GM12878 (cell line): ENCODE results near the gene AP4B1. TPM values are rescaled to one million over a fixed set of nuclear protein-coding genes. Genes with fewer than 3 reads are reported as not detected.

Source experiments
- ATAC-seq: fragments of 200-7000 bp; cut with Tn5 transposase; 3 replicates; pipeline ENCODE4 v1.9.1; 2020; ENCODE audit warnings: mild to moderate bottlenecking, moderate library complexity
- BruUV-seq: library from RNA; stranded (reverse); fragments of 400-500 nt; replicated peaks from 2 replicates; lab custom pipeline; 2021; lab: Mats Ljungman, UMichigan
- CTCF ChIA-PET: fragments of 300-600 bp; sonication (Branson Sonifier 250); formaldehyde crosslinking; extraction: SDS; loops from one replicate; lab custom pipeline; 2021; ENCODE audit warnings: inconsistent platforms; lab: Yijun Ruan, JAX
- POLR2A ChIA-PET: fragments of 350-600 bp; formaldehyde crosslinking; extraction: SDS; loops from one replicate; lab custom pipeline; 2021; ENCODE audit warnings: inconsistent platforms; lab: Charles Lee
- RAD21 ChIA-PET: fragments of 300-600 bp; sonication (Branson Sonifier 250); formaldehyde crosslinking; loops from one replicate; lab custom pipeline; 2023; ENCODE audit warnings: antibody characterized with exemption; ENCODE audit not compliant: unreplicated experiment; lab: Charles Lee
- SMC1A ChIA-PET: fragments of 300-600 bp; sonication (Branson Sonifier 250); formaldehyde crosslinking; loops from one replicate; lab custom pipeline; 2023; ENCODE audit not compliant: unreplicated experiment, uncharacterized antibody; lab: Charles Lee
- DNase-seq: peaks from one replicate; pipeline ENCODE4 v3.0.0-alpha.2; 2011; ENCODE audit warnings: low read depth, low spot score
- FAIRE-seq: peaks from 3 replicates; lab custom pipeline; 2011; peaks lifted over from hg19 to GRCh38; lab: Jason Lieb, UNC
- H2AFZ ChIP-seq: 2 replicates; pipeline ENCODE4 v1.6.0; 2011; ENCODE audit warnings: low read depth, low read length, control low read depth; ENCODE audit not compliant: control insufficient read depth
- H3K27ac ChIP-seq: 2 replicates; pipeline ENCODE4 v1.5.1; 2011; ENCODE audit warnings: control low read depth; ENCODE audit not compliant: control insufficient read depth, insufficient read depth
- H3K27me3 ChIP-seq, 2 experiments: replicated peaks in 1 of 2; 2 replicates each; pipeline versions ENCODE4 v1.6.0 to v1.6.1; 2011; ENCODE audit warnings: low read length in 1 of 2; ENCODE audit not compliant: control insufficient read depth in 2 of 2, insufficient read depth in 2 of 2
- H3K36me3 ChIP-seq, 2 experiments: 2 replicates each; pipeline ENCODE4 v1.5.1; 2011; ENCODE audit warnings: low read length in 1 of 2; ENCODE audit not compliant: control insufficient read depth in 2 of 2, insufficient read depth in 2 of 2
- H3K4me1 ChIP-seq: 2 replicates; pipeline ENCODE4 v1.6.1; 2011; ENCODE audit warnings: mild to moderate bottlenecking, low read length, moderate library complexity, mixed read lengths; ENCODE audit not compliant: control insufficient read depth, insufficient read depth
- H3K4me2 ChIP-seq: 2 replicates; pipeline ENCODE4 v1.6.0; 2011; ENCODE audit warnings: control low read depth; ENCODE audit not compliant: control insufficient read depth, insufficient read depth
- H3K4me3 ChIP-seq: fragments of 200-600 bp; sonication (generic); 2 replicates; pipeline ENCODE4 v1.5.1; 2016
- H3K79me2 ChIP-seq: 2 replicates; pipeline ENCODE4 v1.6.0; 2011; ENCODE audit warnings: low read length; ENCODE audit not compliant: control insufficient read depth, insufficient read depth
- H3K9ac ChIP-seq: 2 replicates; pipeline ENCODE4 v1.8.0; 2011; ENCODE audit warnings: low read length, control low read depth, mixed read lengths; ENCODE audit not compliant: control insufficient read depth, insufficient read depth
- H3K9me3 ChIP-seq: replicated peaks from 3 replicates; pipeline ENCODE4 v1.5.1; 2011; ENCODE audit warnings: mild to moderate bottlenecking, low read length; ENCODE audit not compliant: control insufficient read depth, insufficient read depth
- H4K20me1 ChIP-seq: 2 replicates; pipeline ENCODE4 v1.6.0; 2011; ENCODE audit not compliant: control insufficient read depth, insufficient read depth
- CEBPB ChIP-seq, 2 experiments: fragments of 150-350 bp in 1 of 2; IDR thresholded peaks; 2 replicates each; pipeline ENCODE4 v1.6.1; 2012 to 2014; ENCODE audit warnings: low read depth in 2 of 2, low read length in 2 of 2, borderline replicate concordance in 1 of 2, inconsistent platforms in 1 of 2
- ETV6 ChIP-seq, 2 experiments: fragments of 450-650 bp in 1 of 2; IDR thresholded peaks in 1 of 2; conservative IDR thresholded peaks in 1 of 2; 2 replicates each; pipeline ENCODE4 v1.6.1; 2014; ENCODE audit warnings: antibody characterized with exemption in 1 of 2, borderline replicate concordance in 1 of 2, low read depth in 1 of 2, mild to moderate bottlenecking in 1 of 2, moderate library complexity in 1 of 2
- FOXM1 ChIP-seq: IDR thresholded peaks from 2 replicates; pipeline ENCODE4 v1.6.1; 2012; ENCODE audit warnings: low read depth, mild to moderate bottlenecking, inconsistent platforms, low read length, moderate library complexity
- IRF4 ChIP-seq: IDR thresholded peaks from 2 replicates; pipeline ENCODE4 v1.6.1; 2011; ENCODE audit warnings: low read depth, low read length
- JUND ChIP-seq: IDR thresholded peaks from 2 replicates; pipeline ENCODE4 v1.6.1; 2012; ENCODE audit warnings: low read depth, mild to moderate bottlenecking, low read length, improper control_type of control experiment, moderate library complexity
- KAT2A ChIP-seq: conservative IDR thresholded peaks from 2 replicates; pipeline ENCODE4 v1.6.1; 2011; ENCODE audit warnings: low read depth, low read length; ENCODE audit not compliant: control insufficient read depth
- MXI1 ChIP-seq: fragments of 150-350 bp; IDR thresholded peaks from 2 replicates; pipeline ENCODE4 v1.6.1; 2011; ENCODE audit warnings: low read depth, mild to moderate bottlenecking, inconsistent platforms, low read length, improper control_type of control experiment
- NBN ChIP-seq: fragments of 450-650 bp; IDR thresholded peaks from 2 replicates; pipeline ENCODE4 v1.6.1; 2016
- NR2C2 ChIP-seq: IDR thresholded peaks from 2 replicates; pipeline ENCODE4 v1.6.1; 2011; ENCODE audit warnings: borderline replicate concordance, low read depth; ENCODE audit not compliant: control insufficient read depth, insufficient read length
- PAX5 ChIP-seq: IDR thresholded peaks from 2 replicates; pipeline ENCODE4 v1.6.1; 2011; ENCODE audit warnings: low read depth, low read length, borderline replicate concordance
- POLR2A ChIP-seq: IDR thresholded peaks from 2 replicates; pipeline ENCODE4 v1.6.1; 2011; ENCODE audit warnings: low read depth, mild to moderate bottlenecking, low read length
- SIN3A ChIP-seq: IDR thresholded peaks from 2 replicates; pipeline ENCODE4 v1.6.1; 2012; ENCODE audit warnings: low read depth, low read length, improper control_type of control experiment
- SRF ChIP-seq, 2 experiments: IDR thresholded peaks; 2 replicates each; pipeline ENCODE4 v1.6.1; 2011; ENCODE audit warnings: low read depth in 2 of 2, low read length in 2 of 2, mild to moderate bottlenecking in 1 of 2, moderate library complexity in 1 of 2
- TCF12 ChIP-seq: IDR thresholded peaks from 2 replicates; pipeline ENCODE4 v1.6.1; 2011; ENCODE audit warnings: low read depth, mild to moderate bottlenecking, low read length
- ZSCAN29 ChIP-seq: fragments of 450-650 bp; IDR thresholded peaks from 2 replicates; pipeline ENCODE4 v1.6.1; 2017; ENCODE audit warnings: mild to moderate bottlenecking, moderate library complexity
- WGBS: methylation state at CpG from one replicate; pipeline ENCODE4 v1.1.6; 2016; ENCODE audit warnings: low lambda C conversion rate; ENCODE audit not compliant: insufficient replicate concordance, insufficient coverage; ENCODE audit errors: missing lambda C conversion rate; 5-methylcytosine and 5-hydroxymethylcytosine counted together
- in situ Hi-C: fragments of 300-500 bp; cut with MboI; formaldehyde crosslinking; loops from 9 replicates; pipeline ENCODE4 v1.14.3; 2018; ENCODE audit warnings: mixed read lengths
- intact Hi-C: fragments of 100-400 bp; cut with micrococcal nuclease; formaldehyde crosslinking; loops from one replicate; pipeline ENCODE4 v1.14.2; 2022; ENCODE audit not compliant: unreplicated experiment
- polyA plus RNA-seq, 11 experiments: library from polyadenylated mRNA; depleted of rRNA in 4 of 11; unstranded in 6 of 11; stranded (reverse) in 5 of 11; fragments of >200 nt; fragmentation: Nextera tagmentation in 4 of 11; fragmentation: Illumina TruSeq in 1 of 11; extraction: Ambion mirVana in 4 of 11; extraction: Trizol in 1 of 11; gene quantifications; 1 replicate in 1 of 11; 2 replicates in 10 of 11; pipeline versions ENCODE4 v1.2.1 to v1.2.3, GENCODE V29; 2011 to 2016; ENCODE audit warnings: inconsistent platforms in 2 of 11, missing spikeins in 2 of 11, low read depth in 1 of 11
- total RNA-seq, 4 experiments: library from RNA; depleted of rRNA in 3 of 4; stranded (reverse); fragments of >200 nt in 3 of 4; fragmentation: Illumina TruSeq in 1 of 4; extraction: Trizol in 1 of 4; gene quantifications; 2 replicates each; pipeline versions ENCODE4 v1.2.1 to v1.2.3, GENCODE V29; 2013 to 2021
- TF ChIP-seq, protein P1 (sequence below), 3 experiments: IDR thresholded peaks in 2 of 3; conservative IDR thresholded peaks in 1 of 3; 2 replicates each; pipeline ENCODE4 v1.5.1; 2011; ENCODE audit warnings: low read depth in 3 of 3, low read length in 3 of 3, mild to moderate bottlenecking in 3 of 3, control low read depth in 2 of 3, moderate library complexity in 2 of 3, inconsistent platforms in 1 of 3, mixed read lengths in 1 of 3; ENCODE audit not compliant: control insufficient read depth in 2 of 3, insufficient read depth in 1 of 3; ENCODE audit errors: extremely low read depth in 1 of 3
- TF ChIP-seq, protein P2 (sequence below): fragments of 450-650 bp; IDR thresholded peaks from 2 replicates; pipeline ENCODE4 v1.6.1; 2017; ENCODE audit warnings: mild to moderate bottlenecking, moderate library complexity

Gene AP4B1
- total and polyA plus RNA-seq, 10 of the 15 experiments (the other 5 are each of a cell fraction or from before 2014, with no cell fraction given) = 27.2 to 61.0 (median 33.0) TPM

DNA sequence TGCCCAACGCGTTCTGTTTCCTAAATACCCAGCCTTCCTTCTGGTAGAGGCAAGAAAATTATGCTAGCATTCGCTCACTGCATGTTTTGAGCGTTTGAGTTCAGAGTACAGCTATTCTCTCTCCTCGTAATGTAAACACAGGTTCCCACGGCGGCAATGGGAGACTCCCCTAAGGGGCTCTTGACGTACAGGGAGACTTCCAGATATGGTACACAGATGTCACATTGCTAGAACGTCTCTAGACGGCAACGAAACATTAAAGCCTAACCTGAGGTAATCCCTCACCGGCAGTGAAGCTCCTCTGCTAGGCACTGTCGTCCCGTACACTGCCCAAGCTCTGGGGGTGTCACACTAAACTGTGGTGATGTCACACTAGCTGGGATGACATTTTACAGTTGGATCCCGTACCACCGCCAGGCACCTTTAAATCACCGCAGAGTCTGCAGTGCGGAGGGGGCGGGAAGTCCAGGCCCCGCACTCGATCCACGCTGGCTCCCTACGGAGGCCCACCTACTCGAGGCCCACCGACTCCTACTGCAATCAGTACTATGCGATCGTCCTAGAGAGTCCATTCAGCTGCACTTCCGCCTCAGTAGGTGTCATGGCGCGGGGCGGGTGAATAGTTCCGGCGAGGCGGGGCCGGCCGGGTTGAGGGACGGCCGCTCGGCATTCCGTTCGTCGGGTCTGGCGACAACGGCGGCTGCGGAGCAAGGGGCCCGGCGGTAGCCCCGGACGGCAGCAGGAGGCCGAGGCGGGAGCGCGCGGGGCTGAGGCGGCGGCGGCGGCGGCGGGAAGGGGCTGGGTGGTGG lies 24.5 kb upstream of the AP4B1 start, which contains the start of gene HIPK1:
HIPK1 (plus strand) TSS at position 384 of the 809 bp plus-strand sequence.
- peak within 1 kb of the TSS; percentile 80 for H3K4me2 ChIP-seq
- H3K4me1 ChIP-seq = peaks cover 4% of the 10 kb centered on the region
- peak within 1 kb of the TSS; percentile 98 for H2AFZ ChIP-seq
- intact Hi-C loops (loop anchor here (1.0 to 2.0 kb wide), 2 partner anchors 24 to 170 kb away; partner anchors contain the start of genes DCLRE1B and PHTF1), in situ Hi-C loops (loop anchor here (5.0 kb wide), 1 partner anchor 97 kb away; no protein-coding TSS in a partner anchor)
- no peaks in the 10 kb centered on the region for H4K20me1 ChIP-seq
- TSS peak; percentile 90 for BruUV-seq
- H3K79me2 ChIP-seq = peaks cover 48% of the 10 kb centered on the region
- peak within 1 kb of the TSS; percentile 84 for H3K9ac ChIP-seq
- peak within 1 kb of the TSS; percentile 97 for H3K27ac ChIP-seq
- ChIA-PET CTCF (interaction anchor here (1.0 to 6.1 kb wide), 21 partner anchors 11 to 354 kb away, joined by 3 to 44 read pairs (median 7); partner anchors contain the start of genes AP4B1 and DCLRE1B), RAD21 (interaction anchor here (0.6 to 4.9 kb wide), 21 partner anchors 12 to 354 kb away, joined by 3 to 46 read pairs (median 8); partner anchors contain the start of genes AP4B1, DCLRE1B, OLFML3 and PHTF1), SMC1A (interaction anchor here (0.6 to 7.2 kb wide), 25 partner anchors 9 to 789 kb away, joined by 3 to 103 read pairs (median 5); partner anchors contain the start of genes AP4B1, DCLRE1B and PHTF1), POLR2A (interaction anchor here (0.5 to 5.4 kb wide), 19 partner anchors 9 to 583 kb away, joined by 3 to 65 read pairs (median 4); partner anchors contain the start of genes AP4B1 and DCLRE1B)
- no peaks in the 10 kb centered on the region for H3K9me3 ChIP-seq
- 2% methylated on average over 49 of the region's 61 CpGs for WGBS
- peak; percentile 60 for DNase-seq
- no peaks in the 10 kb centered on the region for H3K27me3 ChIP-seq
- no peaks in the 10 kb centered on the region for H3K36me3 ChIP-seq
- FAIRE-seq = peak; percentile 13
- H3K4me3 ChIP-seq = peak within 1 kb of the TSS; percentile 78
- peak; percentile 73 for ATAC-seq
- TF ChIP-seq SRF (IDR thresholded peaks at IDR 0.05; ENCODE audit: low read depth in 2 of 2, low read length in 2 of 2) (peak; percentile 81 to 98), POLR2A (peak; percentile 88), NBN (peak; percentile 95), KAT2A (no peak), ZSCAN29 (no peak), FOXM1 (no peak), PAX5 (no peak), MXI1 (peak; percentile 38), NR2C2 (peak; percentile 66), ETV6 (conservative IDR thresholded peaks at IDR 0.05 in 1 of 2, IDR thresholded peaks at IDR 0.05 in 1 of 2; ENCODE audit: borderline replicate concordance in 1 of 2, low read depth in 1 of 2) (peak in 1 of 2 experiments; percentile 19; a peak in 1 of 4 replicates), IRF4 (no peak), JUND (no peak), SIN3A (peak; percentile 87), CEBPB (IDR thresholded peaks at IDR 0.05; ENCODE audit: borderline replicate concordance in 1 of 2, low read depth in 2 of 2, low read length in 2 of 2) (no peak), TCF12 (peak; percentile 66)
- TF ChIP-seq, protein P1, sequence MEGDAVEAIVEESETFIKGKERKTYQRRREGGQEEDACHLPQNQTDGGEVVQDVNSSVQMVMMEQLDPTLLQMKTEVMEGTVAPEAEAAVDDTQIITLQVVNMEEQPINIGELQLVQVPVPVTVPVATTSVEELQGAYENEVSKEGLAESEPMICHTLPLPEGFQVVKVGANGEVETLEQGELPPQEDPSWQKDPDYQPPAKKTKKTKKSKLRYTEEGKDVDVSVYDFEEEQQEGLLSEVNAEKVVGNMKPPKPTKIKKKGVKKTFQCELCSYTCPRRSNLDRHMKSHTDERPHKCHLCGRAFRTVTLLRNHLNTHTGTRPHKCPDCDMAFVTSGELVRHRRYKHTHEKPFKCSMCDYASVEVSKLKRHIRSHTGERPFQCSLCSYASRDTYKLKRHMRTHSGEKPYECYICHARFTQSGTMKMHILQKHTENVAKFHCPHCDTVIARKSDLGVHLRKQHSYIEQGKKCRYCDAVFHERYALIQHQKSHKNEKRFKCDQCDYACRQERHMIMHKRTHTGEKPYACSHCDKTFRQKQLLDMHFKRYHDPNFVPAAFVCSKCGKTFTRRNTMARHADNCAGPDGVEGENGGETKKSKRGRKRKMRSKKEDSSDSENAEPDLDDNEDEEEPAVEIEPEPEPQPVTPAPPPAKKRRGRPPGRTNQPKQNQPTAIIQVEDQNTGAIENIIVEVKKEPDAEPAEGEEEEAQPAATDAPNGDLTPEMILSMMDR (IDR thresholded peaks at IDR 0.05 in 2 of 3, conservative IDR thresholded peaks at IDR 0.05 in 1 of 3; ENCODE audit: control insufficient read depth in 2 of 3, extremely low read depth in 1 of 3, insufficient read depth in 1 of 3, low read depth in 3 of 3, low read length in 3 of 3) = no peak
- TF ChIP-seq, protein P2, sequence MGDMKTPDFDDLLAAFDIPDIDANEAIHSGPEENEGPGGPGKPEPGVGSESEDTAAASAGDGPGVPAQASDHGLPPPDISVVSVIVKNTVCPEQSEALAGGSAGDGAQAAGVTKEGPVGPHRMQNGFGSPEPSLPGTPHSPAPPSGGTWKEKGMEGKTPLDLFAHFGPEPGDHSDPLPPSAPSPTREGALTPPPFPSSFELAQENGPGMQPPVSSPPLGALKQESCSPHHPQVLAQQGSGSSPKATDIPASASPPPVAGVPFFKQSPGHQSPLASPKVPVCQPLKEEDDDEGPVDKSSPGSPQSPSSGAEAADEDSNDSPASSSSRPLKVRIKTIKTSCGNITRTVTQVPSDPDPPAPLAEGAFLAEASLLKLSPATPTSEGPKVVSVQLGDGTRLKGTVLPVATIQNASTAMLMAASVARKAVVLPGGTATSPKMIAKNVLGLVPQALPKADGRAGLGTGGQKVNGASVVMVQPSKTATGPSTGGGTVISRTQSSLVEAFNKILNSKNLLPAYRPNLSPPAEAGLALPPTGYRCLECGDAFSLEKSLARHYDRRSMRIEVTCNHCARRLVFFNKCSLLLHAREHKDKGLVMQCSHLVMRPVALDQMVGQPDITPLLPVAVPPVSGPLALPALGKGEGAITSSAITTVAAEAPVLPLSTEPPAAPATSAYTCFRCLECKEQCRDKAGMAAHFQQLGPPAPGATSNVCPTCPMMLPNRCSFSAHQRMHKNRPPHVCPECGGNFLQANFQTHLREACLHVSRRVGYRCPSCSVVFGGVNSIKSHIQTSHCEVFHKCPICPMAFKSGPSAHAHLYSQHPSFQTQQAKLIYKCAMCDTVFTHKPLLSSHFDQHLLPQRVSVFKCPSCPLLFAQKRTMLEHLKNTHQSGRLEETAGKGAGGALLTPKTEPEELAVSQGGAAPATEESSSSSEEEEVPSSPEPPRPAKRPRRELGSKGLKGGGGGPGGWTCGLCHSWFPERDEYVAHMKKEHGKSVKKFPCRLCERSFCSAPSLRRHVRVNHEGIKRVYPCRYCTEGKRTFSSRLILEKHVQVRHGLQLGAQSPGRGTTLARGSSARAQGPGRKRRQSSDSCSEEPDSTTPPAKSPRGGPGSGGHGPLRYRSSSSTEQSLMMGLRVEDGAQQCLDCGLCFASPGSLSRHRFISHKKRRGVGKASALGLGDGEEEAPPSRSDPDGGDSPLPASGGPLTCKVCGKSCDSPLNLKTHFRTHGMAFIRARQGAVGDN = no peak
